Caco-2 (cell line): ENCODE measurements around the gene PPP2CA. TPM values are rescaled to one million over a fixed set of nuclear protein-coding genes. Genes with fewer than 3 reads are reported as not detected.

ENCODE experiments used
- BruUV-seq: library from RNA; stranded (reverse); fragments of 400-500 nt; replicated peaks from 2 replicates; lab custom pipeline; 2021; lab: Mats Ljungman, UMichigan
- CTCF ChIA-PET: fragments of 300-600 bp; sonication (Branson Sonifier 250); formaldehyde crosslinking; loops from one replicate; lab custom pipeline; 2022; ENCODE audit warnings: antibody characterized with exemption; lab: Charles Lee
- POLR2A ChIA-PET: fragments of 300-600 bp; sonication (Branson Sonifier 250); formaldehyde crosslinking; loops from one replicate; lab custom pipeline; 2022; ENCODE audit warnings: antibody characterized with exemption; lab: Charles Lee
- DNase-seq, 2 experiments: peaks; one replicate each; pipeline versions ENCODE4 v3.0.0 to v3.0.0-alpha.2; 2020 to 2022
- H3K27me3 ChIP-seq: replicated peaks from 2 replicates; pipeline ENCODE4 v1.6.0; 2011; ENCODE audit warnings: low read length; ENCODE audit not compliant: control insufficient read depth, insufficient read depth
- H3K36me3 ChIP-seq: 2 replicates; pipeline ENCODE4 v1.5.1; 2011; ENCODE audit warnings: low read length; ENCODE audit not compliant: control insufficient read depth, insufficient read depth
- H3K4me1 ChIP-seq: fragments of 250-450 bp; sonication (Bioruptor Pico); 2 replicates; pipeline ENCODE4 v1.5.1; 2020; ENCODE audit warnings: mild to moderate bottlenecking
- H3K4me3 ChIP-seq: 2 replicates; pipeline ENCODE4 v1.5.1; 2011; ENCODE audit warnings: low read depth, mild to moderate bottlenecking, control low read depth, low read length
- H3K9me3 ChIP-seq: fragments of 250-450 bp; sonication (Bioruptor Pico); 2 replicates; pipeline ENCODE4 v1.5.1; 2020; ENCODE audit warnings: mild to moderate bottlenecking, moderate library complexity
- H3K27ac Mint-ChIP-seq: one replicate; pipeline ENCODE4 v1.8.0; 2022; ENCODE audit warnings: mixed read lengths; ENCODE audit not compliant: unreplicated experiment
- H3K27me3 Mint-ChIP-seq: one replicate; pipeline ENCODE4 v1.8.0; 2022; ENCODE audit warnings: mixed read lengths; ENCODE audit not compliant: insufficient read depth, unreplicated experiment
- H3K36me3 Mint-ChIP-seq: one replicate; pipeline ENCODE4 v1.8.0; 2022; ENCODE audit warnings: mild to moderate bottlenecking, mixed read lengths; ENCODE audit not compliant: insufficient read depth, unreplicated experiment
- H3K4me1 Mint-ChIP-seq: one replicate; pipeline ENCODE4 v1.8.0; 2022; ENCODE audit warnings: low read depth, mixed read lengths; ENCODE audit not compliant: unreplicated experiment
- H3K4me3 Mint-ChIP-seq: one replicate; pipeline ENCODE4 v1.8.0; 2022; ENCODE audit warnings: mild to moderate bottlenecking, moderate library complexity, mixed read lengths; ENCODE audit not compliant: unreplicated experiment
- H3K9me3 Mint-ChIP-seq: one replicate; pipeline ENCODE4 v1.8.0; 2022; ENCODE audit warnings: mixed read lengths; ENCODE audit not compliant: unreplicated experiment
- CTCF ChIP-seq, 2 experiments: fragments of 200-600 bp in 1 of 2; IDR thresholded peaks; 1 replicate in 1 of 2; 2 replicates in 1 of 2; pipeline versions ENCODE4 v1.5.1 to v1.8.0; 2011 to 2022; ENCODE audit warnings: antibody characterized with exemption in 1 of 2, control low read depth in 1 of 2, inconsistent platforms in 1 of 2, low read depth in 1 of 2, low read length in 1 of 2, mild to moderate bottlenecking in 1 of 2, moderate library complexity in 1 of 2; ENCODE audit not compliant: insufficient read depth in 1 of 2, severe bottlenecking in 1 of 2, unreplicated experiment in 1 of 2
- intact Hi-C: fragments of 100-400 bp; cut with micrococcal nuclease; formaldehyde crosslinking; loops from one replicate; pipeline ENCODE4 v1.10.0; 2022; ENCODE audit not compliant: unreplicated experiment
- total RNA-seq: library from RNA; stranded (reverse); gene quantifications from 2 replicates; pipeline ENCODE4 v1.2.3, GENCODE V29; 2022

Gene PPP2CA
- total RNA-seq, 1 experiment from 2014 or later, result 224 TPM

DNA sequence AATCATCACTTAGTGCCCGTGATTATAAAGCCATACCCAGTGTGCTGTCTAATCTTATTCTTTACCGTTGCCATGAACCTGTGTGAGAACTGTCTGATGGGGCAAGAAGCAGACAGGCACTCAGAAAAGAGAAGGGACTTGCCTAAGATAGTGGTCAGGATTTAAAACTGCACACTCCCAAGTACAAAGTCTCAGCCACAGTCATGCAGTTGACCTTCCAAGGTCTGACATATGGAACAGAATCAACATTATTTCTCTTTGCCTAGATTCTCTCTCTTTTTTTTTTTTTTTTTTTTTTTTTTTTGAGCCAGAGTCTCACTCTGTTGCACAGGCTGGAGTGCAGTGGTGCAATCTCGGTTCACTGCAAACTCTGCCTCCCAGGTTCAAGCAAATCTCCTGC is 1.9 kb upstream of the PPP2CA start:
- Mint-ChIP-seq H3K36me3 (peaks cover 41% of the 10 kb centered on the region), H3K4me3 (peak overlapping the region; percentile 81)
- H3K4me3 ChIP-seq, result no peak overlapping the region

DNA sequence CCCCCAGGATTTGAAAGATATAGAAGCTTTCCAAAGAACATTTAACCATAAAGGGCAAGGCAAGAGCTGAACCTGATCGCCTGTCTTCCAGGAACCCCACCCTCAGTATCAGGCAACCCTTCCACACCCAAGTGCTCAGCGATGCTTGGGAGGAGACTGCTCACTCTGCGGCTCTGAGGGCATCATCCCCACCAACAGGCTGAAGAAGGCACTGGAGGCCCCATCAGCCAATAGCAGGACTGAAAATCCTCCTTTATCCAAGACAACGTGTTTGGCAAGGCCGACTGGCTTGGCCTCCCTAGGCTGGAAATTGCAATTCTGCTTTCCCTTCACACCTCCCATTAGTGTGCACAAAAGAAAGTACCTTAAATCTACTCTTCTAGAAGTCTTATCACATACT is 1.4 kb upstream of the PPP2CA start:
- Histone ChIP-seq H3K4me3 (peak overlapping the region; percentile 96), H3K36me3 (no peaks in the 10 kb centered on the region), H3K4me1 (peaks cover 21% of the 10 kb centered on the region), H3K27me3 (no peaks in the 10 kb centered on the region), H3K9me3 (no peaks in the 10 kb centered on the region)
- intact Hi-C loops, result loop anchor here (2.0 to 5.0 kb wide), 4 partner anchors 20 to 145 kb away; partner anchors contain the start of genes SKP1 and UBE2B
- no peak for TF ChIP-seq CTCF (IDR thresholded peaks at IDR 0.05; ENCODE audit: insufficient read depth in 1 of 2, low read depth in 1 of 2, low read length in 1 of 2, severe bottlenecking in 1 of 2, unreplicated experiment in 1 of 2)
- DNase-seq, result peak in 1 of 2 experiments; percentile 62
- no peaks in the 10 kb centered on the region for H3K9me3 Mint-ChIP-seq
- ChIA-PET CTCF (interaction anchor here (1.1 to 1.9 kb wide), 2 partner anchors 28 to 62 kb away, joined by 3 to 14 read pairs; no protein-coding TSS in a partner anchor), POLR2A (interaction anchor here (1.3 to 3.1 kb wide), 4 partner anchors 15 to 62 kb away, joined by 3 to 32 read pairs (median 6); partner anchors contain the start of gene SKP1)
- no TSS peak for BruUV-seq
- peaks cover 29% of the 10 kb centered on the region for H3K4me1 Mint-ChIP-seq
- H3K4me3 Mint-ChIP-seq, result peak overlapping the region; percentile 81
- H3K36me3 Mint-ChIP-seq, result peaks cover 44% of the 10 kb centered on the region
- no peaks in the 10 kb centered on the region for H3K27me3 Mint-ChIP-seq
- H3K27ac Mint-ChIP-seq, result peak overlapping the region; percentile 99

More for the DNA sequence above, 1.9 kb upstream of the PPP2CA start:
- H3K27ac Mint-ChIP-seq, result peak overlapping the region; percentile 99
- no peaks in the 10 kb centered on the region for H3K27me3 Mint-ChIP-seq
- Histone ChIP-seq H3K9me3 (no peaks in the 10 kb centered on the region), H3K27me3 (no peaks in the 10 kb centered on the region), H3K36me3 (no peaks in the 10 kb centered on the region), H3K4me1 (peaks cover 21% of the 10 kb centered on the region)
- H3K4me1 Mint-ChIP-seq, result peaks cover 26% of the 10 kb centered on the region
- BruUV-seq, result no TSS peak
- TF ChIP-seq CTCF (IDR thresholded peaks at IDR 0.05; ENCODE audit: insufficient read depth in 1 of 2, low read depth in 1 of 2, low read length in 1 of 2, severe bottlenecking in 1 of 2, unreplicated experiment in 1 of 2), result no peak
- CTCF ChIA-PET, result no interaction called here
- intact Hi-C loops, result loop anchor here (2.0 to 5.0 kb wide), 4 partner anchors 19 to 145 kb away; partner anchors contain the start of genes SKP1 and UBE2B
- no peak for DNase-seq
- POLR2A ChIA-PET, result no interaction called here
- H3K9me3 Mint-ChIP-seq, result no peaks in the 10 kb centered on the region

- H3K9me3 Mint-ChIP-seq, result no peaks in the 10 kb centered on the region
- H3K4me3 Mint-ChIP-seq, result peak overlapping the region; percentile 81
- H3K4me1 ChIP-seq, result peaks cover 21% of the 10 kb centered on the region
- DNase-seq, result no peak
- H3K27me3 Mint-ChIP-seq, result no peaks in the 10 kb centered on the region
- H3K27ac Mint-ChIP-seq, result peak overlapping the region; percentile 99
- H3K27me3 ChIP-seq, result no peaks in the 10 kb centered on the region
- TF ChIP-seq CTCF (IDR thresholded peaks at IDR 0.05; ENCODE audit: insufficient read depth in 1 of 2, low read depth in 1 of 2, low read length in 1 of 2, severe bottlenecking in 1 of 2, unreplicated experiment in 1 of 2), result no peak
- peaks cover 34% of the 10 kb centered on the region for H3K4me1 Mint-ChIP-seq
- no peaks in the 10 kb centered on the region for H3K9me3 ChIP-seq
- no peaks in the 10 kb centered on the region for H3K36me3 ChIP-seq
- peaks cover 50% of the 10 kb centered on the region for H3K36me3 Mint-ChIP-seq
- CTCF ChIA-PET, result interaction anchor here (0.6 to 2.5 kb wide), 11 partner anchors 20 to 395 kb away, joined by 3 to 14 read pairs (median 5); partner anchors contain the start of gene TCF7
- POLR2A ChIA-PET, result interaction anchor here (0.5 to 3.1 kb wide), 25 partner anchors 10 to 1897 kb away, joined by 3 to 32 read pairs (median 5); partner anchors contain the start of gene SKP1
- peak overlapping the region; percentile 96 for H3K4me3 ChIP-seq
- intact Hi-C loops, result loop anchor here (1.0 to 5.0 kb wide), 6 partner anchors 20 to 146 kb away; partner anchors contain the start of genes SKP1 and UBE2B
- TSS peak; percentile 78 for BruUV-seq
Measured at GRCh38 chr5:134226441-134227192, 744 bp upstream of the PPP2CA start.
